Osteoblast (primary cell): ENCODE measurements around the gene SIRPA. TPM values are rescaled to one million over a fixed set of nuclear protein-coding genes. Genes with fewer than 3 reads are reported as not detected.

Experiments
- DNase-seq: peaks from one replicate; pipeline ENCODE4 v3.0.0; 2011; ENCODE audit warnings: low spot score, mixed read lengths; ENCODE audit not compliant: insufficient read length; ENCODE audit errors: missing footprints
- H2AFZ ChIP-seq: 2 replicates; pipeline ENCODE4 v1.6.0; 2011; ENCODE audit warnings: mild to moderate bottlenecking, low read length
- H3K27ac ChIP-seq: 2 replicates; pipeline ENCODE4 v1.5.1; 2011; ENCODE audit warnings: mild to moderate bottlenecking, low read depth, low read length, moderate library complexity
- H3K27me3 ChIP-seq: 2 replicates; pipeline ENCODE4 v1.6.0; 2012; ENCODE audit warnings: mild to moderate bottlenecking, control low read depth, inconsistent platforms, low read length, moderate library complexity; ENCODE audit not compliant: insufficient read depth
- H3K36me3 ChIP-seq: 2 replicates; pipeline ENCODE4 v1.5.1; 2011; ENCODE audit warnings: mild to moderate bottlenecking, low read length, control low read depth, moderate library complexity; ENCODE audit not compliant: insufficient read depth
- H3K4me1 ChIP-seq: 2 replicates; pipeline ENCODE4 v1.5.1; 2011; ENCODE audit warnings: mild to moderate bottlenecking, low read length, control low read depth, moderate library complexity; ENCODE audit not compliant: insufficient read depth
- H3K4me2 ChIP-seq: 2 replicates; pipeline ENCODE4 v1.6.0; 2011; ENCODE audit warnings: mild to moderate bottlenecking, low read length; ENCODE audit not compliant: insufficient read depth
- H3K4me3 ChIP-seq: fragments of 200-600 bp; sonication (generic); 3 replicates; pipeline ENCODE4 v1.5.1; 2012; ENCODE audit warnings: mild to moderate bottlenecking, low read length, inconsistent platforms; ENCODE audit not compliant: insufficient read depth
- H3K79me2 ChIP-seq: 2 replicates; pipeline ENCODE4 v1.6.0; 2012; ENCODE audit warnings: mild to moderate bottlenecking, low read length, control low read depth, inconsistent platforms; ENCODE audit not compliant: insufficient read depth
- H3K9me3 ChIP-seq: 2 replicates; pipeline ENCODE4 v1.5.1; 2011; ENCODE audit warnings: low read depth, low read length, control low read depth
- H4K20me1 ChIP-seq: 2 replicates; pipeline ENCODE4 v1.6.0; 2012; ENCODE audit warnings: mild to moderate bottlenecking, low read length, control low read depth; ENCODE audit not compliant: insufficient read depth
- total RNA-seq: library from RNA; depleted of rRNA; stranded (reverse); fragments of >200 nt; gene quantifications from 2 replicates; pipeline ENCODE4 v1.2.3, GENCODE V29; 2012
- TF ChIP-seq, protein P1 (sequence below): IDR thresholded peaks from 2 replicates; pipeline ENCODE4 v1.5.1; 2011; ENCODE audit warnings: mild to moderate bottlenecking, low read depth, low read length, moderate library complexity; ENCODE audit errors: extremely low read depth

The SIRPA gene
- total RNA-seq, 1 donor: 15.9 TPM

- Histone ChIP-seq H3K9me3 (no peaks in the 10 kb centered on the region), H3K4me2 (no peak overlapping the region), H3K27me3 (no peaks in the 10 kb centered on the region), H3K36me3 (no peaks in the 10 kb centered on the region), H3K4me3 (no peak overlapping the region), H2AFZ (no peak overlapping the region), H3K27ac (no peak overlapping the region), H3K79me2 (no peaks in the 10 kb centered on the region), H3K4me1 (peaks cover 4% of the 10 kb centered on the region), H4K20me1 (no peaks in the 10 kb centered on the region)
- no peak for DNase-seq
- TF ChIP-seq, protein P1, sequence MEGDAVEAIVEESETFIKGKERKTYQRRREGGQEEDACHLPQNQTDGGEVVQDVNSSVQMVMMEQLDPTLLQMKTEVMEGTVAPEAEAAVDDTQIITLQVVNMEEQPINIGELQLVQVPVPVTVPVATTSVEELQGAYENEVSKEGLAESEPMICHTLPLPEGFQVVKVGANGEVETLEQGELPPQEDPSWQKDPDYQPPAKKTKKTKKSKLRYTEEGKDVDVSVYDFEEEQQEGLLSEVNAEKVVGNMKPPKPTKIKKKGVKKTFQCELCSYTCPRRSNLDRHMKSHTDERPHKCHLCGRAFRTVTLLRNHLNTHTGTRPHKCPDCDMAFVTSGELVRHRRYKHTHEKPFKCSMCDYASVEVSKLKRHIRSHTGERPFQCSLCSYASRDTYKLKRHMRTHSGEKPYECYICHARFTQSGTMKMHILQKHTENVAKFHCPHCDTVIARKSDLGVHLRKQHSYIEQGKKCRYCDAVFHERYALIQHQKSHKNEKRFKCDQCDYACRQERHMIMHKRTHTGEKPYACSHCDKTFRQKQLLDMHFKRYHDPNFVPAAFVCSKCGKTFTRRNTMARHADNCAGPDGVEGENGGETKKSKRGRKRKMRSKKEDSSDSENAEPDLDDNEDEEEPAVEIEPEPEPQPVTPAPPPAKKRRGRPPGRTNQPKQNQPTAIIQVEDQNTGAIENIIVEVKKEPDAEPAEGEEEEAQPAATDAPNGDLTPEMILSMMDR: no peak
These were observed 47.4 kb upstream of the SIRPA start for GRCh38 chr20:1847780-1848179.

DNA sequence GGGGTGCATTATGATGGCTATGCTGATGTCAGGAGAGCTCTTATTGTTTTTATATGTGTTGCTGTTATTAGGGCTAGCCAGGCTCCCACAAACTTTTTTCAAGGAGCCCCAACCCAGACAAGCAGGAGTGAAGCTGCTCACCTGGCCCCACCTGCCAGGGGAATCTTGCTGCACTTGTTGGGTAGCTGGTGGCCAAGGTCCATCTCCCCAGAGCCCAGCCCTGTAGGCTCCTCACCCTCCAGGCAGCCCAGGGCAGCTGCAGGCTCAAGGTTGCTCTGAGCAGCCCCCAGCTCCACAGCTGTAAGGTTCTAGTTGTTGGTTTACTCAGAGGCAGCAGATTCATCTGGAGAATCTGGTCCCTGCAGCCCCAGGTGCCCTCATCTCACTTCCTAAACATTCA is 46.8 kb upstream of the SIRPA start:
- Histone ChIP-seq H3K9me3 (no peaks in the 10 kb centered on the region), H2AFZ (no peak overlapping the region), H3K27me3 (no peaks in the 10 kb centered on the region), H3K4me3 (no peak overlapping the region), H3K36me3 (no peaks in the 10 kb centered on the region), H3K27ac (no peak overlapping the region), H3K4me1 (peaks cover 4% of the 10 kb centered on the region), H4K20me1 (no peaks in the 10 kb centered on the region), H3K79me2 (no peaks in the 10 kb centered on the region), H3K4me2 (no peak overlapping the region)
- TF ChIP-seq, protein P1: no peak
- DNase-seq: no peak

- Histone ChIP-seq H3K9me3 (no peaks in the 10 kb centered on the region), H3K79me2 (no peaks in the 10 kb centered on the region), H3K27ac (no peak overlapping the region), H4K20me1 (no peaks in the 10 kb centered on the region), H2AFZ (no peak overlapping the region), H3K36me3 (no peaks in the 10 kb centered on the region), H3K4me2 (no peak overlapping the region), H3K4me1 (peaks cover 7% of the 10 kb centered on the region), H3K27me3 (no peaks in the 10 kb centered on the region), H3K4me3 (no peak overlapping the region)
- TF ChIP-seq, protein P1: no peak
- DNase-seq: no peak
These were observed 43.8 kb upstream of the SIRPA start for GRCh38 chr20:1851396-1851795.

- H3K79me2 ChIP-seq: no peaks in the 10 kb centered on the region
- H3K4me1 ChIP-seq: peaks cover 14% of the 10 kb centered on the region
- TF ChIP-seq, protein P1: no peak
- no peak overlapping the region for H3K4me3 ChIP-seq
- no peak overlapping the region for H3K27ac ChIP-seq
- no peaks in the 10 kb centered on the region for H3K9me3 ChIP-seq
- H3K27me3 ChIP-seq: no peaks in the 10 kb centered on the region
- H2AFZ ChIP-seq: no peak overlapping the region
- H4K20me1 ChIP-seq: no peaks in the 10 kb centered on the region
- no peak for DNase-seq
- no peaks in the 10 kb centered on the region for H3K36me3 ChIP-seq
- H3K4me2 ChIP-seq: no peak overlapping the region
These were observed 41.7 kb upstream of the SIRPA start for GRCh38 chr20:1853473-1853872.
